GM12878 (cell line): ENCODE measurements around the gene DHPS. TPM values are rescaled to one million over a fixed set of nuclear protein-coding genes. Genes with fewer than 3 reads are reported as not detected.
A peak's percentile ranks its signal among the peaks of the same experiment; 100 is the strongest.

Source experiments
- BMI1 ChIP-seq: fragments of 450-650 bp; IDR thresholded peaks from 2 replicates; pipeline ENCODE4 v1.6.1; 2016; ENCODE audit warnings: mild to moderate bottlenecking, moderate library complexity, borderline replicate concordance
- CREB1 ChIP-seq: IDR thresholded peaks from 2 replicates; pipeline ENCODE4 v1.6.1; 2012; ENCODE audit warnings: low read depth, mild to moderate bottlenecking, inconsistent platforms
- HDGF ChIP-seq: fragments of 450-650 bp; IDR thresholded peaks from 2 replicates; pipeline ENCODE4 v1.6.1; 2016; ENCODE audit warnings: antibody characterized with exemption
- IRF4 ChIP-seq: IDR thresholded peaks from 2 replicates; pipeline ENCODE4 v1.6.1; 2011; ENCODE audit warnings: low read depth, low read length
- LARP7 ChIP-seq: fragments of 450-650 bp; IDR thresholded peaks from 2 replicates; pipeline ENCODE4 v1.6.1; 2017; ENCODE audit warnings: mild to moderate bottlenecking
- POLR2AphosphoS5 ChIP-seq: IDR thresholded peaks from 2 replicates; pipeline ENCODE4 v1.6.1; 2011; ENCODE audit warnings: mild to moderate bottlenecking, low read length, inconsistent platforms
- RAD21 ChIP-seq: IDR thresholded peaks from 2 replicates; pipeline ENCODE4 v1.6.1; 2011; ENCODE audit warnings: mild to moderate bottlenecking, low read depth, low read length, moderate library complexity; ENCODE audit not compliant: insufficient read depth
- RELA ChIP-seq: fragments of 450-650 bp; IDR thresholded peaks from 2 replicates; pipeline ENCODE4 v1.8.0; 2014; ENCODE audit warnings: borderline replicate concordance; ENCODE audit not compliant: partially characterized antibody
- SMARCA5 ChIP-seq: fragments of 450-650 bp; IDR thresholded peaks from 2 replicates; pipeline ENCODE4 v1.6.1; 2017; ENCODE audit warnings: mild to moderate bottlenecking
- SMC3 ChIP-seq: IDR thresholded peaks from 2 replicates; pipeline ENCODE4 v1.6.1; 2011; ENCODE audit warnings: low read length, improper control_type of control experiment, borderline replicate concordance
- SPI1 ChIP-seq: IDR thresholded peaks from 2 replicates; pipeline ENCODE4 v1.6.1; 2011; ENCODE audit warnings: low read depth, mild to moderate bottlenecking, low read length, moderate library complexity, borderline replicate concordance; ENCODE audit not compliant: insufficient read depth
- TCF12 ChIP-seq: IDR thresholded peaks from 2 replicates; pipeline ENCODE4 v1.6.1; 2011; ENCODE audit warnings: low read depth, mild to moderate bottlenecking, low read length
- ZNF207 ChIP-seq: fragments of 450-650 bp; IDR thresholded peaks from 2 replicates; pipeline ENCODE4 v1.6.1; 2014; ENCODE audit warnings: antibody characterized with exemption, mild to moderate bottlenecking, borderline replicate concordance
- polyA plus RNA-seq, 11 experiments: library from polyadenylated mRNA; depleted of rRNA in 4 of 11; unstranded in 6 of 11; stranded (reverse) in 5 of 11; fragments of >200 nt; fragmentation: Nextera tagmentation in 4 of 11; fragmentation: Illumina TruSeq in 1 of 11; extraction: Ambion mirVana in 4 of 11; extraction: Trizol in 1 of 11; gene quantifications; 1 replicate in 1 of 11; 2 replicates in 10 of 11; pipeline versions ENCODE4 v1.2.1 to v1.2.3, GENCODE V29; 2011 to 2016; ENCODE audit warnings: inconsistent platforms in 2 of 11, missing spikeins in 2 of 11, low read depth in 1 of 11
- total RNA-seq, 4 experiments: library from RNA; depleted of rRNA in 3 of 4; stranded (reverse); fragments of >200 nt in 3 of 4; fragmentation: Illumina TruSeq in 1 of 4; extraction: Trizol in 1 of 4; gene quantifications; 2 replicates each; pipeline versions ENCODE4 v1.2.1 to v1.2.3, GENCODE V29; 2013 to 2021
- TF ChIP-seq, protein P1 (sequence below): IDR thresholded peaks from 2 replicates; pipeline ENCODE4 v1.6.1; 2011; ENCODE audit warnings: low read depth, low read length, improper control_type of control experiment, borderline replicate concordance
- TF ChIP-seq, protein P2 (sequence below): fragments of 450-650 bp; IDR thresholded peaks from 2 replicates; pipeline ENCODE4 v1.6.1; 2017; ENCODE audit warnings: borderline replicate concordance

The DHPS gene
- total and polyA plus RNA-seq, 10 of the 15 experiments (the other 5 are each of a cell fraction or from before 2014, with no cell fraction given): 36.4 to 104 (median 83.4) TPM

DNA sequence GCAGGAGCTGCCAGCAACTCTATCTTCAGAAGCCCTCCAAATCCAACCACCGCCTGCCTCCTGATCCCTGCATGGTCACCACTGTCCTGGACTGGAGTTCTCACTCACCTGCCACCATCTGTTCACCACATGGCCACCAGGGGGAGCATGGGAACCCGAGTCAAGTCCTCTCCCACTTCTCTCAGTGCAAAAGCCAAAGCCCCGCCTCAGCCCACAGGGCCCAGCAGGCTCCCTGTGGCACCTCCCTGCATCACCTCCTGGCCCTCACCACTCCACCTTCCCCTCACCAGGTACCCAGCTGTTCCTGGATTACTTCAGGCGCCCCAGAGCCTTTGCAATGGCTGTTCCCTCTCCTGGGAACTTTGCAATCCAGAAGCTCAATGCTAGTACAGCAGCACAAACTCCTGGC lies 5.3 kb downstream of the DHPS start (continued):
- TF ChIP-seq TCF12: peak; percentile 39; the same call in 1 of the 2 replicates
- peak; percentile 55; the same call in 1 of the 2 replicates for TF ChIP-seq POLR2AphosphoS5
- TF ChIP-seq RELA: peak; percentile 18
- TF ChIP-seq SMARCA5: peak; percentile 42; the same call in 1 of the 2 replicates
- TF ChIP-seq BMI1: no peak
- TF ChIP-seq, protein P1, sequence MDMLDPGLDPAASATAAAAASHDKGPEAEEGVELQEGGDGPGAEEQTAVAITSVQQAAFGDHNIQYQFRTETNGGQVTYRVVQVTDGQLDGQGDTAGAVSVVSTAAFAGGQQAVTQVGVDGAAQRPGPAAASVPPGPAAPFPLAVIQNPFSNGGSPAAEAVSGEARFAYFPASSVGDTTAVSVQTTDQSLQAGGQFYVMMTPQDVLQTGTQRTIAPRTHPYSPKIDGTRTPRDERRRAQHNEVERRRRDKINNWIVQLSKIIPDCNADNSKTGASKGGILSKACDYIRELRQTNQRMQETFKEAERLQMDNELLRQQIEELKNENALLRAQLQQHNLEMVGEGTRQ: no peak
- TF ChIP-seq ZNF207: 0 out of 2 replicates have a peak, but pooled peaks have one; percentile 45
- TF ChIP-seq CREB1: 0 out of 2 replicates have a peak, but pooled peaks have one; percentile 22
- TF ChIP-seq HDGF: peak; percentile 55; the same call in 1 of the 2 replicates
- peak; percentile 50 for TF ChIP-seq RAD21
- 0 out of 2 replicates have a peak, but pooled peaks have one; percentile 43 for TF ChIP-seq LARP7
- peak; percentile 30; the same call in 1 of the 2 replicates for TF ChIP-seq SPI1
- TF ChIP-seq, protein P2, sequence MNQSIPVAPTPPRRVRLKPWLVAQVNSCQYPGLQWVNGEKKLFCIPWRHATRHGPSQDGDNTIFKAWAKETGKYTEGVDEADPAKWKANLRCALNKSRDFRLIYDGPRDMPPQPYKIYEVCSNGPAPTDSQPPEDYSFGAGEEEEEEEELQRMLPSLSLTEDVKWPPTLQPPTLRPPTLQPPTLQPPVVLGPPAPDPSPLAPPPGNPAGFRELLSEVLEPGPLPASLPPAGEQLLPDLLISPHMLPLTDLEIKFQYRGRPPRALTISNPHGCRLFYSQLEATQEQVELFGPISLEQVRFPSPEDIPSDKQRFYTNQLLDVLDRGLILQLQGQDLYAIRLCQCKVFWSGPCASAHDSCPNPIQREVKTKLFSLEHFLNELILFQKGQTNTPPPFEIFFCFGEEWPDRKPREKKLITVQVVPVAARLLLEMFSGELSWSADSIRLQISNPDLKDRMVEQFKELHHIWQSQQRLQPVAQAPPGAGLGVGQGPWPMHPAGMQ: no peak
- peak; percentile 65 for TF ChIP-seq SMC3
- TF ChIP-seq IRF4: peak; percentile 55; the same call in 1 of the 2 replicates
